ENCODE results near the gene OR4C13.
"Not testable (repeated sequence)": the region's sequence is repeated elsewhere in the genome, so short reads cannot be mapped to it uniquely, and the experiment has no call there.

The OR4C13 gene

DNA sequence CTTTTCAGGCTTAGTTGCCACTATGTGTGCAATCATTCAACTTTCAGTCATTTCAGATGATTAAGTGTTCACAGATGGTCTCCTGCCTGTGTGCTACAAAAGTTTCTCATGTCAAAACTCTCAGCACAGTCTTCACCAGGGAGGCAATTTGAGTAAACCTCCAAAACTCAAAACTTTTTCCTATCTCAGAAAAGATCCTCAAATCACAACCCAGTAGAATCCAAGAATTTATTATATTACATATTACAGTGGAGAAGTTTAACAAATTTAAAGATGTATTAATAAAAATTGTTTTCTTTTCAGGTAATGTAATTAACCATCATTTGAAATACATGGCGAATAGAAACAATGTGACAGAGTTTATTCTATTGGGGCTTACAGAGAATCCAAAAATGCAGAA is at the start of gene OR4C13:
OR4C13 (plus strand) TSS at position 301 of the 400 bp plus-strand sequence; CDS start at position 333, 32 bp downstream.
- DNase-seq: no peak

DNA sequence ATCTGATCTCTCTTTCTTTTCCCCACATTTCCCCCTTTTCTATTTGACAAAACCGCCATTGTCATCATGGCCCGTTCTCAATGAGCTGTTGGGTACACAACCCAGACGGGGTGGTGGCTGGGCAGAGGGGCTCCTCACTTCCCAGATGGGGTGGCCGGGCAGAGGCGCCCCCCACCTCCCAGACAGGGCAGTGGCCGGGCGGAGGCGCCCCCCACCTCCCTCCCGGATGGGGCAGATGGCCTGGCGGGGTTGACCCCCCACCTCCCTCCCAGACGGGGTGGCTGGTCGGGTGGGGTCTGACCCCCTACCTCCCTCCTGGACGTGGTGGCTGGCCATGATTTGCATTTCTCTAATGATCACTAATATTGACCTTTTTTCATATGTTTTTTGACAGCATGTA is 40.7 kb upstream of the OR4C13 start:
- not testable (repeated sequence) for DNase-seq

DNA sequence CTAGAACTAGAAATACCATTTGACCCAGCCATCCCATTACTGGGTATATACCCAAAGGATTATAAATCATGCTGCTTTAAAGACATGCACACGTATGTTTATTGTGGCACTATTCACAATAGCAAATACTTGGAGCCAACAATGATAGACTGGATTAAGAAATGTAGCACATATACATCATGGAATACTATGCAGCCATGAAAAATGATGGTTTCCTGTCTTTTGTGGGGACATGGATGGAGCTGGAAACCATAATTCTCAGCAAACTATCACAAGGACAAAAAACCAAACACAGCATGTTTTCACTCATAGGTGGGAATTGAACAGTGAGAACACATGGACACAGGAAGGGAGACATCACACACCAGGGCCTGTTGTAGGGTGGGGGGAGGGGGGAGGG is 3.5 kb upstream of the OR4C13 start:
- DNase-seq: not testable (repeated sequence)

GRCh38 chr11:49973439-49973838 is 21.2 kb downstream of the OR4C13 start:
- not testable (repeated sequence) for DNase-seq

- not testable (repeated sequence) for DNase-seq
Measured at GRCh38 chr11:49982435-49982834, 30.2 kb downstream of the OR4C13 start, which contains the start of gene OR4C12. Gene OR4C12, minus strand, starts transcription at chr11:49982535. Its CDS starts 34 bp downstream, at chr11:49982501.

- no peak for DNase-seq
Measured at GRCh38 chr11:49995565-49995964, 43.4 kb downstream of the OR4C13 start.
